Choroid plexus epithelial cell (primary cell): ENCODE measurements around the gene NIPSNAP3A.

Source experiments
- DNase-seq: peaks from one replicate; pipeline ENCODE4 v3.0.0-alpha.2; 2010; ENCODE audit warnings: low read depth
- H3K4me3 ChIP-seq: 2 replicates; pipeline ENCODE4 v1.5.1; 2011; ENCODE audit warnings: low read depth, mild to moderate bottlenecking, control low read depth, low read length, moderate library complexity
- CTCF ChIP-seq: conservative IDR thresholded peaks from 2 replicates; pipeline ENCODE4 v1.5.1; 2011; ENCODE audit warnings: low read depth, mild to moderate bottlenecking, control low read depth, inconsistent platforms, low read length, moderate library complexity

NIPSNAP3A gene

GRCh38 chr9:104802110-104802509 is 54.6 kb downstream of the NIPSNAP3A start:
- no peak for TF ChIP-seq CTCF
- H3K4me3 ChIP-seq: no peak overlapping the region
- peak; percentile 94 for DNase-seq

GRCh38 chr9:104802906-104803305 is 55.4 kb downstream of the NIPSNAP3A start:
- no peak for DNase-seq
- H3K4me3 ChIP-seq: no peak overlapping the region

GRCh38 chr9:104805441-104805840 is 58.0 kb downstream of the NIPSNAP3A start:
- H3K4me3 ChIP-seq: no peak overlapping the region
- no peak for TF ChIP-seq CTCF
- no peak for DNase-seq

More at GRCh38 chr9:104802906-104803305, 55.4 kb downstream of the NIPSNAP3A start:
- TF ChIP-seq CTCF: no peak

GRCh38 chr9:104808035-104808614 is 60.6 kb downstream of the NIPSNAP3A start:
- TF ChIP-seq CTCF: peak; percentile 66
- H3K4me3 ChIP-seq: no peak overlapping the region
- peak; percentile 77 for DNase-seq
